AG04450 (cell line): Measurements from ENCODE around the gene PAX8. TPM values are rescaled to one million over a fixed set of nuclear protein-coding genes. Genes with fewer than 3 reads are reported as not detected.
A peak's percentile ranks its signal among the peaks of the same experiment; 100 is the strongest.

Experiments used
- CTCF ChIA-PET: fragments of 300-600, 350-600 bp; formaldehyde crosslinking; extraction: SDS; loops from one replicate; lab custom pipeline; 2022; ENCODE audit warnings: antibody characterized with exemption, inconsistent platforms; lab: Charles Lee
- POLR2A ChIA-PET: fragments of 350-600 bp; formaldehyde crosslinking; extraction: SDS; loops from one replicate; lab custom pipeline; 2021; ENCODE audit warnings: antibody characterized with exemption, inconsistent platforms; lab: Yijun Ruan, JAX
- DNase-seq: peaks from one replicate; pipeline ENCODE4 v3.0.0-alpha.2; 2011; ENCODE audit warnings: low read depth, low spot score
- H3K27ac ChIP-seq: one replicate; pipeline ENCODE4 v1.5.1; 2012; ENCODE audit warnings: low read depth, low read length, control low read depth
- H3K27me3 ChIP-seq: one replicate; pipeline ENCODE4 v1.6.0; 2012; ENCODE audit warnings: low read length; ENCODE audit not compliant: control insufficient read depth, insufficient read depth
- H3K4me3 ChIP-seq: 2 replicates; pipeline ENCODE4 v1.5.1; 2011; ENCODE audit warnings: mild to moderate bottlenecking, low read depth, low read length, control low read depth
- H3K9me3 ChIP-seq: 2 replicates; pipeline ENCODE4 v1.5.1; 2012; ENCODE audit warnings: low read length; ENCODE audit not compliant: control insufficient read depth, insufficient read depth
- polyA plus RNA-seq: library from polyadenylated mRNA; depleted of rRNA; stranded (reverse); fragments of >200 nt; gene quantifications from 2 replicates; pipeline ENCODE4 v1.2.3, GENCODE V29; 2011
- TF ChIP-seq, protein P1 (sequence below): IDR thresholded peaks from 2 replicates; pipeline ENCODE4 v1.5.1; 2011; ENCODE audit warnings: low read depth, low read length, control low read depth, inconsistent platforms

PAX8 gene
- polyA plus RNA-seq, 1 experiment, result 1.2 TPM

DNA sequence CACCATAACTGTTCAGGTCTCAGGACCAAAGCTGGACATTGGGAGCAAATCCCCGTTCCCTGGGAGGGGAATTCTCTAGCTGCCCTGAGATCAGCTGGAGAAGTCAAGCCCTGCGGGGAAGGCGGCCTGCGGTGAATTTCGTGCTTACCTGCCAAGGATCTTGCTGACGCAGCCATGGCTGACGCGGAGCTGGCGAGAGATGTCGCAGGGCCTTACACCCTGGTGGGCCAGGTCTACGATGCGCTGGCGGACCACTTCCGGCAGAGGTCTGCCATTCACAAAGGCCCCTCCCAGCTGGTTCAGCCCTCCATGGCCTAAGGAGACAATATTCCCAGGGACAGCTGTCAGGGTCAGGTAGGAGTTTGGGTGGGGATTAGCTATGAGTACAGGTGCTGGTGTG, 32.1 kb downstream of the PAX8 start:
- H3K4me3 ChIP-seq, result no peak overlapping the region
- POLR2A ChIA-PET, result no interaction called here
- DNase-seq, result no peak
- CTCF ChIA-PET, result interaction anchor here (1.9 to 10.2 kb wide), 6 partner anchors 11 to 144 kb away, joined by 6 to 80 read pairs (median 20); no protein-coding TSS in a partner anchor
- no peak overlapping the region for H3K27ac ChIP-seq
- no peaks in the 10 kb centered on the region for H3K27me3 ChIP-seq
- H3K9me3 ChIP-seq, result no peaks in the 10 kb centered on the region
- TF ChIP-seq, protein P1, sequence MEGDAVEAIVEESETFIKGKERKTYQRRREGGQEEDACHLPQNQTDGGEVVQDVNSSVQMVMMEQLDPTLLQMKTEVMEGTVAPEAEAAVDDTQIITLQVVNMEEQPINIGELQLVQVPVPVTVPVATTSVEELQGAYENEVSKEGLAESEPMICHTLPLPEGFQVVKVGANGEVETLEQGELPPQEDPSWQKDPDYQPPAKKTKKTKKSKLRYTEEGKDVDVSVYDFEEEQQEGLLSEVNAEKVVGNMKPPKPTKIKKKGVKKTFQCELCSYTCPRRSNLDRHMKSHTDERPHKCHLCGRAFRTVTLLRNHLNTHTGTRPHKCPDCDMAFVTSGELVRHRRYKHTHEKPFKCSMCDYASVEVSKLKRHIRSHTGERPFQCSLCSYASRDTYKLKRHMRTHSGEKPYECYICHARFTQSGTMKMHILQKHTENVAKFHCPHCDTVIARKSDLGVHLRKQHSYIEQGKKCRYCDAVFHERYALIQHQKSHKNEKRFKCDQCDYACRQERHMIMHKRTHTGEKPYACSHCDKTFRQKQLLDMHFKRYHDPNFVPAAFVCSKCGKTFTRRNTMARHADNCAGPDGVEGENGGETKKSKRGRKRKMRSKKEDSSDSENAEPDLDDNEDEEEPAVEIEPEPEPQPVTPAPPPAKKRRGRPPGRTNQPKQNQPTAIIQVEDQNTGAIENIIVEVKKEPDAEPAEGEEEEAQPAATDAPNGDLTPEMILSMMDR, result no peak

DNA sequence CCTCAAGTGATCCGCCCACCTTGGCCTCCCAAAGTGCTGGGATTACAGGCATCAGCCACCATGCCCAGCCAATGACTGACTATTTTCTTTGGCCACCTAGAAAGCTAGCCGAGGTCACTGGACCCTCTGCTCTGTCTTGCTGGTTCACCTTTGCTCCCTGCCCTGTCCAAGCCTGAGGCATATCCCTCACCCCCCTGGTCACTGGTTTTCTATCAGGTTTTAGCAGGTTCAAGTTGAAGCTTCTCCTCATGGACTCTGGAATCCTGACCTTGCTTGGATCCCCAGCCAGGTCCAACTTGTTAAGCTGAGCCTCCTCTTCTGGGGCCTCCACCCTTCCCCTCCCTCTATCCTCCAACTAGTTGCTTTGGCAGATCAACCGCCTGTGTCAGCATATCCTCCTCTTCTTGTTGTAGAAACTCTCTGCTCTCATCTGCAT, 33.4 kb downstream of the PAX8 start:
- TF ChIP-seq, protein P1, result no peak
- Histone ChIP-seq H3K9me3 (no peaks in the 10 kb centered on the region), H3K4me3 (no peak overlapping the region), H3K27me3 (no peaks in the 10 kb centered on the region), H3K27ac (no peak overlapping the region)
- CTCF ChIA-PET, result interaction anchor here (1.3 to 10.2 kb wide), 5 partner anchors 12 to 145 kb away, joined by 6 to 80 read pairs (median 12); no protein-coding TSS in a partner anchor
- DNase-seq, result no peak
- POLR2A ChIA-PET, result no interaction called here

DNA sequence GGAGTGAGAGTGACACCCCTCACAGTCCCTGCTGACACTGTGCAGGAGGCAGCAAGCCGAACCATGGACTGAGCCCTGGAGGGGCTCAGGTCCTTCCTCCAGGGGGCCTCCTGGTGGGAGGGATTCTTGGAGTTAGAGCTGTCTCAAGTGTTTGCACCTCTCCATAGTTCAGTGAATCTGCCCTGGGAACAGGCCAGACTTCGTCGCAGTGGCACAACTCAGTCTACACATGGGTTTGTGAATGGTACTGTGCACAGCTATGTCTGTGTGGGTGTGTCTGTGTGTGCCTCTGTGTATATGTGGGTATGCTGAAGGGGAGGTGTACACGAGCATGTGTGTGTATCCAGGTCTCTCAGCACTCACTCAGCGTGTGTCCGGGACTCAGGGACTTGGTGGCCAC, 36.4 kb downstream of the PAX8 start:
- no peak for DNase-seq
- H3K9me3 ChIP-seq, result no peaks in the 10 kb centered on the region
- ChIA-PET CTCF (interaction anchor here (0.8 to 3.7 kb wide), 3 partner anchors 38 to 148 kb away, joined by 3 to 18 read pairs (median 3); no protein-coding TSS in a partner anchor), POLR2A (no interaction called here)
- no peaks in the 10 kb centered on the region for H3K27me3 ChIP-seq
- TF ChIP-seq, protein P1, result no peak
- H3K4me3 ChIP-seq, result no peak overlapping the region
- H3K27ac ChIP-seq, result peak overlapping the region; percentile 95

DNA sequence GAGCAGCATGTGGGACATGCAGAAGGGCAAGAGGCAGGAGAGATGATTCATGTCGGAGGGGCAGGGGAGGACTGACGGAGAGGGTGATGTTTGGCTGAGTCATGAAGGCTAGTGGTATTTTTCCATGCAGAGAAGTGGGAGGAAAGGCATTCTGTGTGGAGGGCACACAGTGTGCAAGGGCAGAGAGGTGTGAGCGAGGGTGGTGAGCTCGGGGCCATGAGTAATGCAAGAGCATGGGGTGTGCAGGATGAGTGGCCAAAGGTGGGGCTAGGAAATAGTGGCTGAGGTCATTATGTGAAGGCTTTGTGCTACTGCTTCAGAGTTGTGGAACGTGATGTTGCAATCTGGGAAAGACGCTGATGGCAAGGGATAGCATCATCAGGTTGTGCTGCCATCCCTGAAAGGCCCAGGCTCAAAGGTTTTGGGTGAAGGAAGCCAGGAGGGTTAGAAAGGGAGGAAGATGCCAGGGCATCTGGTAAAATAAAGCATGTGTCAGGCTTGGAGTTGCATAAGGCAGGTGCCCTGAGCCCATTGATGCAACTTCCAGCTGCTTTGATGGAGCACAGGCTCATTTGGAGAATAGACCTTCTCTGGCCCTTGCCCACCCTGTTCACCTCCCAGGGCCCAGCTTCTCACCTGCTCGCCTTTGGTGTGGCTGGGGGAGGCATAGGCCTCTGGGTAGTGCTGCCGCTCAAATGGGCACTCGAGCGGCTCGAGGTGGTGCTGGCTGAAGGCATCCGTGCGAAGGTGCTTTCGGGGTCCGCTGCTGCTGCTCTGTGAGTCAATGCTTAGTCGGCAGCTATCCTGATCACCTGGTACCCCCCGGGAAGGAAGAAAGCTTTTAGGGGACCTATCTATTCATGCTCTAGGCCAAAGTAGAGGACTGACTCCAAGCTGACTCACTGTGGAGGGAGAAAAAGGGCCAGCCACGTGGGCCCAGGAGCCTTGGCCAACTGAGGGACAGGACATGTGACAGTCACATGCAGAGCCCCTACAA, 37.5 kb downstream of the PAX8 start:
- Histone ChIP-seq H3K27ac (peak overlapping the region; percentile 95), H3K27me3 (no peaks in the 10 kb centered on the region), H3K9me3 (peaks cover 6% of the 10 kb centered on the region; the same call in 1 of the 2 replicates), H3K4me3 (peak overlapping the region; percentile 1; the same call in 1 of the 2 replicates)
- ChIA-PET POLR2A (interaction anchor here (0.6 to 1.9 kb wide), 3 partner anchors 13 to 42 kb away, joined by 3 to 8 read pairs (median 3); no protein-coding TSS in a partner anchor), CTCF (interaction anchor here (0.6 to 3.7 kb wide), 9 partner anchors 8 to 149 kb away, joined by 3 to 34 read pairs (median 7); no protein-coding TSS in a partner anchor)
- TF ChIP-seq, protein P1, result no peak
- DNase-seq, result peak; percentile 94
